ENCODE data around the gene IGF1.
"Not testable (repeated sequence)": the region's sequence is repeated elsewhere in the genome, so short reads cannot be mapped to it uniquely, and the experiment has no call there.

The IGF1 gene

GRCh38 chr12:102465762-102466560 is 14.4 kb downstream of the IGF1 start:
- H3K27me3 Mint-ChIP-seq, result peaks cover 28 to 39% of the 10 kb centered on the region in 2 donors
- H3K27ac Mint-ChIP-seq, result no peak overlapping the region
- no peak overlapping the region for H3K4me3 Mint-ChIP-seq
- no peak for ATAC-seq (replicated peaks)
- DNase-seq, result no peak
- H3K4me1 Mint-ChIP-seq (ENCODE audit: low read depth in 2 of 2), result no peaks in the 10 kb centered on the region
- no peaks in the 10 kb centered on the region for H3K36me3 Mint-ChIP-seq (ENCODE audit: insufficient read depth)
- no peaks in the 10 kb centered on the region for H3K9me3 Mint-ChIP-seq

- Mint-ChIP-seq H3K27me3 (peaks cover 32 to 39% of the 10 kb centered on the region in 2 donors), H3K9me3 (no peaks in the 10 kb centered on the region), H3K4me1 (ENCODE audit: low read depth in 2 of 2) (no peaks in the 10 kb centered on the region), H3K36me3 (ENCODE audit: insufficient read depth) (no peaks in the 10 kb centered on the region), H3K4me3 (no peak overlapping the region), H3K27ac (no peak overlapping the region)
- no peak for ATAC-seq (replicated peaks)
- DNase-seq, result no peak
These were observed 16.6 kb downstream of the IGF1 start for GRCh38 chr12:102463659-102464249.

- DNase-seq (no peak), ATAC-seq (replicated peaks) (no peak)
- Mint-ChIP-seq H3K27ac (no peak overlapping the region), H3K4me1 (ENCODE audit: low read depth in 2 of 2) (no peaks in the 10 kb centered on the region), H3K27me3 (peaks cover 36 to 38% of the 10 kb centered on the region in 2 donors), H3K9me3 (no peaks in the 10 kb centered on the region), H3K4me3 (no peak overlapping the region), H3K36me3 (ENCODE audit: insufficient read depth) (no peaks in the 10 kb centered on the region)
These were observed 17.4 kb downstream of the IGF1 start for GRCh38 chr12:102462795-102463465.

GRCh38 chr12:102462386-102462785 is 18.0 kb downstream of the IGF1 start:
- Mint-ChIP-seq H3K4me1 (ENCODE audit: low read depth in 2 of 2) (no peaks in the 10 kb centered on the region), H3K9me3 (no peaks in the 10 kb centered on the region), H3K27me3 (peaks cover 31 to 33% of the 10 kb centered on the region in 2 donors), H3K36me3 (ENCODE audit: insufficient read depth) (no peaks in the 10 kb centered on the region), H3K27ac (no peak overlapping the region), H3K4me3 (no peak overlapping the region)
- no peak for DNase-seq
- no peak for ATAC-seq (replicated peaks)

- Mint-ChIP-seq H3K9me3 (no peaks in the 10 kb centered on the region), H3K4me1 (ENCODE audit: low read depth in 2 of 2) (no peaks in the 10 kb centered on the region), H3K36me3 (ENCODE audit: insufficient read depth) (no peaks in the 10 kb centered on the region), H3K27me3 (peaks cover 30 to 31% of the 10 kb centered on the region in 2 donors), H3K27ac (no peak overlapping the region), H3K4me3 (no peak overlapping the region)
- DNase-seq, result no peak
- no peak for ATAC-seq (replicated peaks)
These were observed 18.9 kb downstream of the IGF1 start for GRCh38 chr12:102461501-102461900.

- Mint-ChIP-seq H3K27me3 (peaks cover 18 to 30% of the 10 kb centered on the region in 2 donors), H3K36me3 (ENCODE audit: insufficient read depth) (no peaks in the 10 kb centered on the region), H3K27ac (no peak overlapping the region), H3K4me1 (ENCODE audit: low read depth in 2 of 2) (no peaks in the 10 kb centered on the region), H3K4me3 (no peak overlapping the region), H3K9me3 (no peaks in the 10 kb centered on the region)
- DNase-seq (no peak), ATAC-seq (replicated peaks) (no peak)
These were observed 21.0 kb downstream of the IGF1 start for GRCh38 chr12:102459314-102459713.

GRCh38 chr12:102454808-102455760 is 25.3 kb downstream of the IGF1 start:
- DNase-seq (no peak), ATAC-seq (replicated peaks) (no peak)
- Mint-ChIP-seq H3K36me3 (ENCODE audit: insufficient read depth) (no peaks in the 10 kb centered on the region), H3K9me3 (no peaks in the 10 kb centered on the region), H3K27ac (no peak overlapping the region), H3K4me1 (ENCODE audit: low read depth in 2 of 2) (no peaks in the 10 kb centered on the region), H3K4me3 (no peak overlapping the region), H3K27me3 (peaks cover 6 to 19% of the 10 kb centered on the region in 2 donors)

GRCh38 chr12:102454330-102454729 is 26.0 kb downstream of the IGF1 start:
- no peaks in the 10 kb centered on the region for H3K4me1 Mint-ChIP-seq (ENCODE audit: low read depth in 2 of 2)
- H3K9me3 Mint-ChIP-seq, result no peaks in the 10 kb centered on the region
- ATAC-seq (replicated peaks) (no peak), DNase-seq (no peak)
- H3K27me3 Mint-ChIP-seq, result peaks cover 6 to 19% of the 10 kb centered on the region in 2 donors
- H3K4me3 Mint-ChIP-seq, result no peak overlapping the region
- no peaks in the 10 kb centered on the region for H3K36me3 Mint-ChIP-seq (ENCODE audit: insufficient read depth)
- no peak overlapping the region for H3K27ac Mint-ChIP-seq

- no peak overlapping the region for H3K4me3 Mint-ChIP-seq
- no peaks in the 10 kb centered on the region for H3K36me3 Mint-ChIP-seq (ENCODE audit: insufficient read depth)
- H3K9me3 Mint-ChIP-seq, result no peaks in the 10 kb centered on the region
- no peak overlapping the region for H3K27ac Mint-ChIP-seq
- peaks cover 6 to 12% of the 10 kb centered on the region in 2 donors for H3K27me3 Mint-ChIP-seq
- no peak for DNase-seq
- no peak for ATAC-seq (replicated peaks)
- no peaks in the 10 kb centered on the region for H3K4me1 Mint-ChIP-seq (ENCODE audit: low read depth in 2 of 2)
These were observed 27.8 kb downstream of the IGF1 start for GRCh38 chr12:102452605-102453004.

- peaks cover 9 to 14% of the 10 kb centered on the region in 2 donors for H3K27me3 Mint-ChIP-seq
These were observed 31.3 kb downstream of the IGF1 start for GRCh38 chr12:102449018-102449417.

GRCh38 chr12:102447426-102447825 is 32.9 kb downstream of the IGF1 start:
- not testable (repeated sequence) for H3K36me3 Mint-ChIP-seq (ENCODE audit: insufficient read depth)

More at GRCh38 chr12:102449018-102449417, 31.3 kb downstream of the IGF1 start:
- not testable (repeated sequence) for H3K4me1 Mint-ChIP-seq (ENCODE audit: low read depth in 2 of 2); ATAC-seq (replicated peaks); H3K4me3 Mint-ChIP-seq; H3K36me3 Mint-ChIP-seq (ENCODE audit: insufficient read depth); H3K27ac Mint-ChIP-seq; DNase-seq; H3K9me3 Mint-ChIP-seq

GRCh38 chr12:102444707-102445106 is 35.7 kb downstream of the IGF1 start:
- Mint-ChIP-seq H3K4me1 (ENCODE audit: low read depth in 2 of 2) (no peaks in the 10 kb centered on the region), H3K27me3 (peaks cover 13 to 24% of the 10 kb centered on the region in 2 donors), H3K4me3 (no peak overlapping the region), H3K27ac (no peak overlapping the region), H3K9me3 (peaks cover 0 to 1% of the 10 kb centered on the region in 2 donors), H3K36me3 (ENCODE audit: insufficient read depth) (no peaks in the 10 kb centered on the region)
- DNase-seq (no peak), ATAC-seq (replicated peaks) (no peak)

More at GRCh38 chr12:102447426-102447825, 32.9 kb downstream of the IGF1 start:
- not testable (repeated sequence) for H3K9me3 Mint-ChIP-seq; H3K4me3 Mint-ChIP-seq; H3K27ac Mint-ChIP-seq; DNase-seq; ATAC-seq (replicated peaks); H3K4me1 Mint-ChIP-seq (ENCODE audit: low read depth in 2 of 2)
- H3K27me3 Mint-ChIP-seq, result peaks cover 9 to 14% of the 10 kb centered on the region in 2 donors

- Mint-ChIP-seq H3K27ac (no peak overlapping the region), H3K27me3 (peaks cover 19 to 30% of the 10 kb centered on the region in 2 donors), H3K36me3 (ENCODE audit: insufficient read depth) (no peaks in the 10 kb centered on the region), H3K4me3 (no peak overlapping the region), H3K9me3 (peaks cover 0 to 1% of the 10 kb centered on the region in 2 donors), H3K4me1 (ENCODE audit: low read depth in 2 of 2) (no peaks in the 10 kb centered on the region)
- ATAC-seq (replicated peaks) (no peak), DNase-seq (no peak)
These were observed 36.3 kb downstream of the IGF1 start for GRCh38 chr12:102444093-102444492.
